ENCODE measurements around the gene NOS1AP. TPM values are rescaled to one million over a fixed set of nuclear protein-coding genes. Genes with fewer than 3 reads are reported as not detected.

NOS1AP gene
- total RNA-seq, 4 donors from 2014 or later: 0.31 to 12.7 (median 1.7) TPM

DNA sequence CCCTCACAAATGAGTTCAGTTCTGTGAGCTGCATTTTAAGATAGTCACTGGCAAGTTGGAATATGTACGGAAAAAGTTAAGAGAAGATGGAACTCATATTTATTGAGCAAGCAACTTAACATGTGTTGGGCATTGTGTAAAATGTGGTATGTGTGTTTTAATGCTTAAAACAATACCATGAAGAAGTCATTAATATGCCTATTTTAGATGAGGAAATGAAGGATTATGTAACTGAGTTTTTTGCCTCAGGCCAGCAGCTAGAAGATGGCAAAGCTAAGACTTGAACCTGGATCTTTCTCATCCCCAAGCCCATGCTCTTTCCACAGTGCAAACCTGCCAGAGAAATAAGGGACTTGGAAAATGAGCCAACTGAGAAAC lies 258.3 kb downstream of the NOS1AP start:
- WGBS, 2 donors: 63 to 70% methylated on average over 1 of the region's 1 CpG
- Histone ChIP-seq H3K27me3 (no peaks in the 10 kb centered on the region), H3K4me3 (no peak overlapping the region), H3K4me1 (peaks cover 0 to 3% (median 0%) of the 10 kb centered on the region in 3 donors), H3K27ac (no peak overlapping the region), H3K36me3 (no peaks in the 10 kb centered on the region), H3K9me3 (no peaks in the 10 kb centered on the region)
- intact Hi-C loops (cut with DNase I): no loop called here
- TF ChIP-seq POLR2A (IDR thresholded peaks at IDR 0.05): no peak
- TF ChIP-seq, protein P1, sequence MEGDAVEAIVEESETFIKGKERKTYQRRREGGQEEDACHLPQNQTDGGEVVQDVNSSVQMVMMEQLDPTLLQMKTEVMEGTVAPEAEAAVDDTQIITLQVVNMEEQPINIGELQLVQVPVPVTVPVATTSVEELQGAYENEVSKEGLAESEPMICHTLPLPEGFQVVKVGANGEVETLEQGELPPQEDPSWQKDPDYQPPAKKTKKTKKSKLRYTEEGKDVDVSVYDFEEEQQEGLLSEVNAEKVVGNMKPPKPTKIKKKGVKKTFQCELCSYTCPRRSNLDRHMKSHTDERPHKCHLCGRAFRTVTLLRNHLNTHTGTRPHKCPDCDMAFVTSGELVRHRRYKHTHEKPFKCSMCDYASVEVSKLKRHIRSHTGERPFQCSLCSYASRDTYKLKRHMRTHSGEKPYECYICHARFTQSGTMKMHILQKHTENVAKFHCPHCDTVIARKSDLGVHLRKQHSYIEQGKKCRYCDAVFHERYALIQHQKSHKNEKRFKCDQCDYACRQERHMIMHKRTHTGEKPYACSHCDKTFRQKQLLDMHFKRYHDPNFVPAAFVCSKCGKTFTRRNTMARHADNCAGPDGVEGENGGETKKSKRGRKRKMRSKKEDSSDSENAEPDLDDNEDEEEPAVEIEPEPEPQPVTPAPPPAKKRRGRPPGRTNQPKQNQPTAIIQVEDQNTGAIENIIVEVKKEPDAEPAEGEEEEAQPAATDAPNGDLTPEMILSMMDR (IDR thresholded peaks at IDR 0.05): no peak
- DNase-seq: no peak

DNA sequence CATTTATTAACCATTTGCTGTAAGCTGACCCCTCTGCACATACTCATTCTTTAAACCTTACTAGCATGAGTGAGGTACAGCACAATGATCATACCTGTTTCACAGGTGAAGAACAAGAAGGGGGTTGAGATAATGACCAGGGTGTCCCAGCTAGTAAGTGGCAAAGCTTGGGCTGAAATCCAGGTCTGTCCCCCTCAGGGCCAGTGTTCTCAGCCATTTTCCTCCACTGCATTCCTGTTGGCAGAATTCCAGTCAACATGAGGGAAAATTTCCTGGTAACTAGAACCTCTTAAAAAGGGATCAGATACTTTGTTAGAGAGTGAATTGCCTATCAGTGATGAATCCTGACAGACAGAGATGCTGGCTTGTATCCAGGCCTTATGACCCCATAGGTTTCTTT lies 259.0 kb downstream of the NOS1AP start:
- intact Hi-C loops (cut with DNase I): no loop called here
- no peaks in the 10 kb centered on the region for H3K36me3 ChIP-seq
- H3K4me3 ChIP-seq: no peak overlapping the region
- no peaks in the 10 kb centered on the region for H3K9me3 ChIP-seq
- H3K4me1 ChIP-seq: peaks cover 0 to 3% (median 0%) of the 10 kb centered on the region in 3 donors
- no peaks in the 10 kb centered on the region for H3K27me3 ChIP-seq
- no peak for DNase-seq
- no peak overlapping the region for H3K27ac ChIP-seq
- TF ChIP-seq, protein P1 (IDR thresholded peaks at IDR 0.05): no peak
- TF ChIP-seq POLR2A (IDR thresholded peaks at IDR 0.05): no peak

DNA sequence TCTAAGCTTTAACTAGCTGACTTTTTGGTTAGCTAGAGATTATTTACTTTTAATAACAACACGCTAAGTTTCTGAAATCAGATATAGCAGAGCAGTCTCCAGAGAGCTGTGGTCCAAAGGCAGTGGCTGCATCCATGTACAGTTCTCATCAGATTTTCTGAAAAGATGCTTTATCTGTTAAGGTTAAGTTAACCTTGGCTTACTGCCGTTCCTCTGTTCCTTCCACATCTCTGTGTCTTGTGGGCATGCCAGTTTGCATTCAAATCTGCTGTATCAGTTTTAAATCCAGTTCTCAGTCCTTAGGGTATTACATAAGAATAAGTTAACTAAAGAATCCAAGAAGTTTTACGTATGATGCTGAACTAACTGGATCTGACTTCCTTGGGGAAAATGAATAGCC lies 260.3 kb downstream of the NOS1AP start:
- DNase-seq: no peak
- H3K4me3 ChIP-seq: no peak overlapping the region
- no peak overlapping the region for H3K27ac ChIP-seq
- H3K36me3 ChIP-seq: no peaks in the 10 kb centered on the region
- intact Hi-C loops (cut with DNase I): no loop called here
- H3K9me3 ChIP-seq: no peaks in the 10 kb centered on the region
- no peaks in the 10 kb centered on the region for H3K27me3 ChIP-seq
- TF ChIP-seq, protein P1 (IDR thresholded peaks at IDR 0.05): no peak
- TF ChIP-seq POLR2A (IDR thresholded peaks at IDR 0.05): no peak
- peaks cover 0 to 3% (median 0%) of the 10 kb centered on the region in 3 donors for H3K4me1 ChIP-seq
- 44 to 83% methylated on average over 3 of the region's 3 CpGs for WGBS, 2 donors

DNA sequence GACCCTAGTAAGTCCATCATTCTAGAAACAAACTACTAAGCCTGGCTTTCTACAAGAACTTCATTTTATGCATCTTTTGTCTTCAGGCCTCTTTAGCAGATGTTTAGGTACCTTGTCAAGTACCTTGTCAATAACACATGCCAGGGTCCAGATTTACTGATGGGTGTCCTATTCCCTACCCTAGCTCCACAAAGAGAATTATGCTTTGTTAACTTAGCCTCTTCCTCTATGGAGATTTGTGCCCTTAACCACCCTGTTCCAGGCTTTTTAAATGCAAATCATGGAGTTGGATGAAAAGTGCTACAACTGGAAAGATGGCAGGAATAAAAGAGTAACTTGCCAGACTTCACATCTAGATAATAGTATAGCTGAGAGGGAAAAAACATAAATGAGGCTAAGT lies 264.5 kb downstream of the NOS1AP start:
- Histone ChIP-seq H3K27ac (no peak overlapping the region), H3K9me3 (no peaks in the 10 kb centered on the region), H3K27me3 (no peaks in the 10 kb centered on the region), H3K36me3 (no peaks in the 10 kb centered on the region), H3K4me3 (no peak overlapping the region), H3K4me1 (no peaks in the 10 kb centered on the region)
- intact Hi-C loops (cut with DNase I): no loop called here
- no peak for TF ChIP-seq POLR2A (IDR thresholded peaks at IDR 0.05)
- TF ChIP-seq, protein P1 (IDR thresholded peaks at IDR 0.05): no peak
- DNase-seq: no peak

DNA sequence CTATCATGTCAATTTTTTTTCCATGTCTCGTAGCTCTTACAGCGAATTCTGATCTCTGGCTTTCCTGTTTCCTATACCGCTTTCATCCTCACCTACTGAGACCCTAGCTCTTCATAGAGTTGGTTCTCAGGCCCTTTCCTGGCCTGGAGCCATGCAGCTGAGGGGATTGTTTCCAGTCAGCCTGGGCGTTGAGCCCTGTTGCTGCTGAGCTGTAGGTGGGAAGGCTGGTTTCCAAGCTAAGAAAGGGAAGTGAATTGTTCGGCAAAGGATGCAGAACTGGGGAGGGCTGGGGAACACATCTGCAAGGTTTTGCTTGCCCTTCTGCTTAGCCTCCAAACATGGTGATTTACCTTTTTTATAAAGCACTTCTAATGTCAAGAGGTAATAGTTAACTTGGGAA lies 265.6 kb downstream of the NOS1AP start:
- intact Hi-C loops (cut with DNase I): no loop called here
- TF ChIP-seq, protein P1 (IDR thresholded peaks at IDR 0.05): no peak
- TF ChIP-seq POLR2A (IDR thresholded peaks at IDR 0.05): no peak
- WGBS, 2 donors: 71 to 88% methylated on average over 3 to 5 of the region's 5 CpGs
- Histone ChIP-seq H3K27ac (no peak overlapping the region), H3K4me1 (no peaks in the 10 kb centered on the region), H3K27me3 (no peaks in the 10 kb centered on the region), H3K4me3 (no peak overlapping the region), H3K9me3 (no peaks in the 10 kb centered on the region), H3K36me3 (no peaks in the 10 kb centered on the region)
- DNase-seq: no peak
